B cell (primary cell): ENCODE data around the gene CD4. TPM values are rescaled to one million over a fixed set of nuclear protein-coding genes. Genes with fewer than 3 reads are reported as not detected.
A peak's percentile ranks its signal among the peaks of the same experiment; 100 is the strongest.

Experiments
- ATAC-seq: fragments of 200-7000 bp; cut with Tn5 transposase; one replicate; pipeline ENCODE4 v1.10.0; 2021; ENCODE audit warnings: low read depth, mild to moderate bottlenecking, moderate number of reproducible peaks, moderate library complexity
- CTCF ChIA-PET: fragments of 350-600 bp; sonication (Branson Sonifier 250); formaldehyde crosslinking; loops from one replicate; lab custom pipeline; 2021; ENCODE audit warnings: antibody characterized with exemption, inconsistent platforms; lab: Charles Lee
- POLR2A ChIA-PET: fragments of 350-600 bp; sonication (Branson Sonifier 250); formaldehyde crosslinking; loops from one replicate; lab custom pipeline; 2021; ENCODE audit warnings: antibody characterized with exemption; lab: Charles Lee
- DNase-seq: peaks from one replicate; pipeline ENCODE4 v3.0.0; 2013
- H2AFZ ChIP-seq: 2 replicates; pipeline ENCODE4 v1.6.1; 2012; ENCODE audit warnings: mild to moderate bottlenecking, low read depth, low read length; ENCODE audit not compliant: insufficient read depth, poor library complexity, severe bottlenecking
- H3K27ac ChIP-seq, 2 donors: 1 replicate in 1 of 2; 2 replicates in 1 of 2; pipeline ENCODE4 v1.5.1; 2012 to 2013; ENCODE audit warnings: low read length in 2 of 2, mild to moderate bottlenecking in 2 of 2, moderate library complexity in 1 of 2
- H3K27me3 ChIP-seq, 4 experiments: fragments of 200-600 bp in 1 of 4; sonication (generic) in 1 of 4; replicated peaks in 1 of 4; 1 replicate in 2 of 4; 2 replicates in 2 of 4; pipeline versions ENCODE4 v1.6.1 to v1.7.0; 2013 to 2016; ENCODE audit warnings: low read length in 3 of 4, mild to moderate bottlenecking in 2 of 4, mixed read lengths in 1 of 4, moderate library complexity in 1 of 4; ENCODE audit not compliant: insufficient read depth in 4 of 4, control insufficient read depth in 3 of 4; ENCODE audit errors: control extremely low read depth in 1 of 4
- H3K36me3 ChIP-seq, 2 experiments: replicated peaks in 1 of 2; 1 replicate in 1 of 2; 2 replicates in 1 of 2; pipeline versions ENCODE4 v1.6.1 to v1.7.1; 2013; ENCODE audit warnings: low read length in 1 of 2; ENCODE audit not compliant: insufficient read depth in 2 of 2, control insufficient read depth in 1 of 2; ENCODE audit errors: control extremely low read depth in 1 of 2, extremely low read depth in 1 of 2
- H3K4me1 ChIP-seq, 2 donors: fragments of 200-600 bp in 1 of 2; sonication (generic) in 1 of 2; 1 replicate in 1 of 2; 2 replicates in 1 of 2; pipeline versions ENCODE4 v1.5.1 to v1.6.1; 2013 to 2017; ENCODE audit warnings: low read length in 2 of 2; ENCODE audit not compliant: control insufficient read depth in 2 of 2, insufficient read depth in 2 of 2
- H3K4me2 ChIP-seq: replicated peaks from 2 replicates; pipeline ENCODE3; 2012; ENCODE audit warnings: mild to moderate bottlenecking, low read depth, low read length; ENCODE audit not compliant: poor library complexity, severe bottlenecking
- H3K4me3 ChIP-seq, 5 experiments: fragments of 200-600 bp in 1 of 5; sonication (generic) in 1 of 5; 1 replicate in 3 of 5; 2 replicates in 2 of 5; pipeline versions ENCODE4 v1.5.1 to v1.7.0; 2011 to 2016; ENCODE audit warnings: low read length in 4 of 5, mild to moderate bottlenecking in 4 of 5, low read depth in 2 of 5, control low read depth in 1 of 5, moderate library complexity in 1 of 5; ENCODE audit not compliant: insufficient read depth in 1 of 5; ENCODE audit errors: control extremely low read depth in 1 of 5, extremely low read depth in 1 of 5
- H3K79me2 ChIP-seq: fragments of 200-600 bp; sonication (generic); one replicate; pipeline ENCODE4 v1.6.0; 2016; ENCODE audit warnings: low read length; ENCODE audit not compliant: control insufficient read depth, insufficient read depth
- H3K9ac ChIP-seq: fragments of 200-600 bp; sonication (generic); 2 replicates; pipeline ENCODE4 v1.6.1; 2017; ENCODE audit warnings: mild to moderate bottlenecking, low read length, moderate library complexity
- H3K9me3 ChIP-seq, 3 donors: one replicate each; pipeline versions ENCODE4 v1.6.1 to v1.7.1; 2013; ENCODE audit warnings: low read length in 2 of 3; ENCODE audit not compliant: control insufficient read depth in 2 of 3, insufficient read depth in 1 of 3; ENCODE audit errors: control extremely low read depth in 1 of 3
- H4K20me1 ChIP-seq: 2 replicates; pipeline ENCODE4 v1.6.0; 2012; ENCODE audit warnings: mild to moderate bottlenecking, low read length; ENCODE audit not compliant: insufficient read depth, control insufficient read depth, poor library complexity, severe bottlenecking
- H3K27ac Mint-ChIP-seq: one replicate; pipeline ENCODE4 v1.8.0; 2021; ENCODE audit warnings: mixed read lengths
- H3K27me3 Mint-ChIP-seq: one replicate; pipeline ENCODE4 v1.8.0; 2021; ENCODE audit warnings: mixed read lengths
- H3K4me1 Mint-ChIP-seq: one replicate; pipeline ENCODE4 v1.8.0; 2021; ENCODE audit warnings: mixed read lengths
- H3K4me3 Mint-ChIP-seq: one replicate; pipeline ENCODE4 v1.8.0; 2021; ENCODE audit warnings: mixed read lengths
- H3K9me3 Mint-ChIP-seq: one replicate; pipeline ENCODE4 v1.8.0; 2022; ENCODE audit warnings: mixed read lengths; ENCODE audit not compliant: insufficient read depth
- EZH2 ChIP-seq: IDR thresholded peaks from 2 replicates; pipeline ENCODE4 v1.6.1; 2012; ENCODE audit warnings: borderline replicate concordance, low read depth, mild to moderate bottlenecking, moderate library complexity, low read length; ENCODE audit not compliant: insufficient read depth, poor library complexity, severe bottlenecking
- WGBS: methylation state at CpG from one replicate; pipeline ENCODE4 v1.1.5; 2013; ENCODE audit warnings: missing lambda C conversion rate; ENCODE audit not compliant: insufficient coverage; 5-methylcytosine and 5-hydroxymethylcytosine counted together
- intact Hi-C: fragments of 100-400 bp; cut with micrococcal nuclease; formaldehyde crosslinking; loops from one replicate; pipeline ENCODE4 v1.10.0; 2022
- polyA plus RNA-seq: library from polyadenylated mRNA; depleted of rRNA; stranded (reverse); fragments of >200 nt; gene quantifications from 2 replicates; pipeline ENCODE4 v1.2.3, GENCODE V29; 2012
- total RNA-seq, 2 donors: library from RNA; stranded (reverse); fragments of 120-200 nt in 1 of 2; gene quantifications; 1 replicate in 1 of 2; 2 replicates in 1 of 2; pipeline versions ENCODE4 v1.2.3 to v1.2.4, GENCODE V29; 2013 to 2022
- TF ChIP-seq, protein P1 (sequence below): fragments of 200-600 bp; IDR thresholded peaks from one replicate; pipeline ENCODE4 v1.8.0; 2022; ENCODE audit warnings: antibody characterized with exemption, mild to moderate bottlenecking

Gene CD4
- total and polyA plus RNA-seq, 2 donors (not counting 1 experiment from before 2014, with no cell fraction given), result 0.49 to 2.2 TPM

DNA sequence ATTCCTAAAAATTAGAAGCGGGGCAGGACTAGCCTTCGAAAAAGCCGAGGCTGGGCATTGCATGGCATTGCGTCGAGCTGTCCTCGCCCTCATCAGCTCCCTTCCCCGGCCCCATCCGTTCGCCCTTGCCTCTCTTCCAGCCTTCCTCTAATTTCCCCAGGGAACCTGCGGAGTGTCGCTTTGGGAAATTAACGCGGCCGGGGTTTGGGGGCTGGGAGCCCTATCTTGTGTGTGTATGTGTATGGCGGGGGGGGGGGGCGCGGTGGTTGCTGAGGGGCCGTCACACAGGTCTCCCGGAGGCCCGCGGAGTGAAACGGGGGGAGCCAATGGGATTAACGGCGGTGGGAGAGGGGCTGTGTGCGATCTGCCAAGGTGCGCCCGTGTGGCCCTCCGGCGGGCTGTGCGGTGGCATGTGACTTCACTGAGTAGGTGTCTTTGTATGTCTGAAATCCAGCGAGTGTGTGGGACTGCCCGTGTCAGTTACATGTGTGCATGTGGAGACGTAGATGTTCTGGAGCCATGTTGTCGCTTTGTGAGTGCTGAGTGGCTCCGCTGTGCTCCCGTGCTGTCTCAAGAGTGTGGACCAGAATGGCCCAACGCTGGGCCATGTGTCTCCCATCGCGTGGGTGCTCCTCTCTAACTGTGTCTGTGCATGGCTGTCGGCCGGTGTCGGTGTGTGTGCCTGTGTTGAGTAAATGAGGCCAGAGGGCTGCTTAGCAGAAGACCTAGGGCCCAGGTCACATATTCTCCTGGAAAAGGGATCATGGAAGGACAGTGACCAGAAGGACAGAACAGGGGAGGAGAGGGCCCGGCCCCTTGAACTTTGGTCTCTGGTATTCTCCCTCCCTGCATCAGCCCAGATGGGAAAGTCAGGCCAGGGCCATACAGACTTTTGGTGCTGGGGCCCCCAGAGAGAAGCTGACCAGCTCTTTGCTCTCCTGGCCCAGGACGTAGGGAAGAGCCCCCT is 21.7 kb upstream of the CD4 start:
- no peak overlapping the region for H3K27ac ChIP-seq
- H3K4me3 Mint-ChIP-seq, result peak overlapping the region; percentile 90
- peak overlapping the region in 4 of 5 experiments; percentile 41 to 78 (median 54) for H3K4me3 ChIP-seq
- DNase-seq (no peak), ATAC-seq (no peak)
- peak overlapping the region; percentile 23 for H3K27ac Mint-ChIP-seq
- H3K9me3 Mint-ChIP-seq, result no peaks in the 10 kb centered on the region
- no peaks in the 10 kb centered on the region for H3K79me2 ChIP-seq
- no peaks in the 10 kb centered on the region for H4K20me1 ChIP-seq
- peaks cover 49% of the 10 kb centered on the region for H3K27me3 Mint-ChIP-seq
- H3K4me1 ChIP-seq, result peaks cover 41 to 46% of the 10 kb centered on the region in 2 donors
- WGBS, result 47% methylated on average over 37 of the region's 44 CpGs
- H3K9ac ChIP-seq, result peak overlapping the region; percentile 67
- POLR2A ChIA-PET, result interaction anchor here (0.6 to 2.0 kb wide), 5 partner anchors 14 to 82 kb away, joined by 3 to 16 read pairs (median 7); partner anchors contain the start of genes COPS7A, MLF2 and ZNF384
- CTCF ChIA-PET, result interaction anchor here (0.6 to 6.0 kb wide), 19 partner anchors 7 to 197 kb away, joined by 3 to 85 read pairs (median 4); partner anchors contain the start of genes CDCA3, COPS7A, MLF2 and USP5
- TF ChIP-seq EZH2, result no peak
- TF ChIP-seq, protein P1, sequence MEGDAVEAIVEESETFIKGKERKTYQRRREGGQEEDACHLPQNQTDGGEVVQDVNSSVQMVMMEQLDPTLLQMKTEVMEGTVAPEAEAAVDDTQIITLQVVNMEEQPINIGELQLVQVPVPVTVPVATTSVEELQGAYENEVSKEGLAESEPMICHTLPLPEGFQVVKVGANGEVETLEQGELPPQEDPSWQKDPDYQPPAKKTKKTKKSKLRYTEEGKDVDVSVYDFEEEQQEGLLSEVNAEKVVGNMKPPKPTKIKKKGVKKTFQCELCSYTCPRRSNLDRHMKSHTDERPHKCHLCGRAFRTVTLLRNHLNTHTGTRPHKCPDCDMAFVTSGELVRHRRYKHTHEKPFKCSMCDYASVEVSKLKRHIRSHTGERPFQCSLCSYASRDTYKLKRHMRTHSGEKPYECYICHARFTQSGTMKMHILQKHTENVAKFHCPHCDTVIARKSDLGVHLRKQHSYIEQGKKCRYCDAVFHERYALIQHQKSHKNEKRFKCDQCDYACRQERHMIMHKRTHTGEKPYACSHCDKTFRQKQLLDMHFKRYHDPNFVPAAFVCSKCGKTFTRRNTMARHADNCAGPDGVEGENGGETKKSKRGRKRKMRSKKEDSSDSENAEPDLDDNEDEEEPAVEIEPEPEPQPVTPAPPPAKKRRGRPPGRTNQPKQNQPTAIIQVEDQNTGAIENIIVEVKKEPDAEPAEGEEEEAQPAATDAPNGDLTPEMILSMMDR, result no peak
- H3K27me3 ChIP-seq, result peaks cover 0 to 71% (median 32%) of the 10 kb centered on the region in 4 experiments
- H3K4me2 ChIP-seq, result peak overlapping the region; percentile 96
- peaks cover 38% of the 10 kb centered on the region for H3K4me1 Mint-ChIP-seq
- H3K36me3 ChIP-seq, result no peaks in the 10 kb centered on the region
- H2AFZ ChIP-seq, result peak overlapping the region; percentile 95
- intact Hi-C loops, result loop anchor here (1.0 to 5.0 kb wide), 2 partner anchors 85 to 199 kb away; partner anchors contain the start of genes CDCA3, NOP2 and USP5
- H3K9me3 ChIP-seq, result peaks cover 0 to 5% (median 0%) of the 10 kb centered on the region in 3 donors
